HG03060 (cell line): ENCODE measurements around the gene EEF2K.
"Not testable (repeated sequence)": the region's sequence is repeated elsewhere in the genome, so short reads cannot be mapped to it uniquely, and the experiment has no call there.

Source experiments
- ATAC-seq: cut with Tn5 transposase; IDR thresholded peaks from one replicate; pipeline ENCODE4 v1.9.1; 2021; ENCODE audit warnings: low read depth, moderate number of reproducible peaks; ENCODE audit not compliant: unreplicated experiment

Gene EEF2K

DNA sequence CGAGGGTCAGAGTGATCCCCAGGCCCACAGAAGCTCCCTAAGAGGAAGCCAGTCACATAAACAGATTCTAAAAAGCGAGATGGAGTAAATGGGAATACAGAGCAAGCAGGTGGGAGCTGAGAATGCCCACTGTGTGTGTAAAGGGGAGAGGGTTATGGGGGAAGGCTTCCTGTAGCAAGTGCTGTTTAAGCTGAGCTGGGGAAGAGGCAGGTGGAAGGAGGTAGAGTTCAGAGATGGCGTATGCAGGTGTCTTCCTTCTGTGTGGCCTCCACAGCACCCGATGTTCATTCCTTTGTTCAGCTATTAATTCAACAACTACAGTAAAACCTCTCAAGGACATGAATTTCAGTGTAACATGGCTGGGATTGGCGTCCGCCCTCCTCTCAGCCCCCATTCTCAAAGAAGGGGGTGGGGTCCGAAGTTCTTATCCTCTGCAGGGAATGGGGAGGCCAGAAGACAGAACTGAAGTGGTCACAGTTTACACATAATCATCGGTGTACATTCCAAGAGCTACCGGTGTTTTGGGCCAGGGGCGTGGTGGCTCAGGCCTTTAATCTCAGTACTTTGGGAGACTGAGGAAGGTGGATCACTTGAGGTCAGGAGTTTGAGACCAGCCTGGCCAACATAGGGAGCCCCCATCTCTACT is 1.8 kb downstream of the EEF2K start:
- ATAC-seq: no peak

- ATAC-seq: no peak
Measured at GRCh38 chr16:22210285-22210684, 4.2 kb downstream of the EEF2K start.

DNA sequence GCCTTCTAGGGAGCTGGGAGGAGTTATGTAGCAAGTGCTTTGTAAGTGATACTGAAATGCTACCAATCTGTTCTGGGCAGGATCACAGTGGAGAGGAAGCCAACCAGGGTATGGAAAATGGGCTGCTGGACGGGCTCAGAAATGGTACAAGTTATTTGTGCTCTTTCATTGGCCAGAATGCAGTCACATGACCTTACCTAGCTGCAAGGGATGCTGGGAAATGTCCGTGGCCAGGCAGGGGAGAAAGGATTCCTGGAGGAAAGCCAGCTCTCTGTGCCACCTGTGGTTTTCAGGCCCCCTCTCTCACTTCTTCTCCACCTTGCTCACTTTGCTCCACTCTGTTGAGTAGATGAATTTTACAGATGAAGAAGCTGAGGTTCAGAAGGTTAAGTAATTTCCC is 4.8 kb downstream of the EEF2K start:
- ATAC-seq: no peak

GRCh38 chr16:22213236-22213635 is 7.2 kb downstream of the EEF2K start:
- no peak for ATAC-seq

DNA sequence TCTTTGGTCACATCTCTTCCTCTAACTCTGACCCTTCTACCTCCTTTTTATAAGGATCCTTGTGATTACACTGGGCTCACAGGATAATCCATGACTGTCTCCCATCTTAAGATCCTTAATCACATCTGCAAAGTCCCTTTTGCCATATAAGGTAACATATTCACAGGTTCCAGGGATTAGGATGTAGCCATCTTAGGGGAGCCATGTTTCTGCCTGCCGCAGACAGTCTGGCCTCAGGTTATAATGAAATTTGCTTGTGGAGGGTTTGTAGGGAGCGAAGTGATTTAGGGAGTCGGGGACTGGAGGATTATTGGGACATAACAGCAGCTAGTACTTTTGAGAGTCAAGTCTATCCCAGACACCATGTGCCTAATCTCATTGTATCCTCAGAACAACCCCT is 7.7 kb downstream of the EEF2K start:
- no peak for ATAC-seq

DNA sequence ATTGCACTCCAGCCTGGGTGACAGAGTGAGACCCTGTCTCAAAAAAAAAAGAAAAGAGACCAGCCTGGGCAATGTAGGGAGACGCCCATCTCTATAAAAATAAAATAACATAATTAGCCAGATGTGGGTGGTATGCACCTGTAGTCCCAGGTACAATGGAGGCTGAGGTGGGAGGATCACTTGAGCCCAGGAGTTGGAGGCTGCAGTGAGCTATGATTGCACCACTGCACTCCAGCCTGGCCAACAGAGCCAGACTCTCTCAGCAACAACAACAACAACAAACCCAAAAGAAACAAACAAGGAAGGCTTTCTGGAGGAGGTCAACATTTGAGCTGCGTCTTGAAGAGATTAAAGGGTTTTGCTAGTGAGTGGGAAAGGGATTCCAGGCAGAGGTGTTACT is 8.3 kb downstream of the EEF2K start:
- ATAC-seq: no peak

DNA sequence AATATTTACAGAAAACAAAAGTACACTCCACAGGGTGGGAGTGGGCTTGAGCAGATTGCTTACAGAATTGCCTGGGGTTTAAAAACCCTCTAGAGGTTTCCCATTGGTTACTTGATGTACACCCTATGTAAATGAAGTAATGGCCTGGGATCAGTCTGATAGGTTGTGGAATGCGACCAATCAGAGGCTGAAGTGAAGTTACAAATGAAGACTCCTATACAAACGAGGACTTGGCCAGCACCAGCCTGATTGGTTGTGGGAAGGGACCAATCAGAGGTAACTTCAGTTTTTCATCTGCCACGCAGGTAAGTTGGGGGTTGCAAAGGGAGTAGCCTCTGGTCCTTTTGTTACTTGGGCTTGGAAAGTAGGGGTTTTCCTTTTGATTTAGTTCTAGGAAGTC is 8.8 kb downstream of the EEF2K start:
- ATAC-seq: no peak

- no peak for ATAC-seq
Measured at GRCh38 chr16:22216191-22216831, 10.2 kb downstream of the EEF2K start.

DNA sequence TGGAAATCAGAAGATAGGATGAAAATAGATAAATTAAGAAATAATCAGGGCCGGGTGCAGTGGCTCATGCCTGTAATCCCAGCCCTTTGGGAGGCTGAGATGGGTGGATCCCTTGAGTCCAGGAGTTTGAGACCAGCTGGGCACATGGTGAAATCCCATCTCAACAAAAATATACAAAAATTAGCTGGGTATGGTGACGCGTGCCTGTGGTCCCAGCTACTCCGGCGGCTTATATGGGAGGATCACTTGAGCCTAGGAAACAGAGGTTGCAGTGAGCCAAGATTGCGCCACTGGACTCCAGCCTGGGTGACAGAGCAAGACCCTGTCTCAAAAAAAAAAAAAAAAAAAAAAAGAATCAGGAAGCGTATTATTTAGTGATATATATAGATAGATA is 10.8 kb downstream of the EEF2K start:
- ATAC-seq: not testable (repeated sequence)

DNA sequence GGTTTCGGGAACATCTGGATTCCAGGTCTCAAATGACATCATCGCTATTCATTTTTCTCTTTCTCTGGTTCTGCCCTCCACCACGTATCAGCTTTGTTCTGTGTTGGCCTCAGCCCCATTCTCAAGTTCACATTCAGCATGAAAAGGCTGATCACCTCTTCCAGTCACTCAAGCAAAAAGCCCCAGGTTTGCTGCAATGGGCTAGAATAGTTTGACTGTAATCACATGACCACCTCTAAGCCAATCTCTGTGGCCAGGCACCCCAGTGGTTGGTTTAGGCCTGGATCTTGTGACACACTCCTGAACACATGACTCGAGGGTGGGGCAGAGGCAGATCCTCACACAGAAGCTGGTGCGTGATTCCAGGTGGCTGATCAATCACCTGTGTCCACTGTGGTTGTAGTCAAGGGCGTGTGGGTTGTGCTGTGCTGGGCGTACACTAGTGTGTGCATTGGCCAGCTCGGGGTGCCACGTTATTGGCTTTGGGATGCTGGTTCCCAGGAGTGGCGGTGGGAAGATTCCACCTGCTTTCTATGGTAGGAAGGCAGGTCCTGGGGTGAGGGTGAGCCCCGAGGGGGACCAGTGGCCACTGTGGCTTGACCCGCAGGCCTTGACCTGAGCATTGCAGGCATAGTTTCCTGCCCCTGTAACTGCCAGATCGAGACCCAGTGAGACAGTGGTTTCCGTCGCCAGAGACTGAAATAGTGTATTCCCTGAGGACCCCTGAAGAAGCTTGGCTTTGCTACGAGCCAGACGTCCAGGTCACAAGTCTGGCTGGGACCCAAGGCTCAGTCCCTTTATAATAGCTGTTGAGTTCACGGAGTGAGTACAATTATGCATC is 12.0 kb downstream of the EEF2K start:
- peak; percentile 68 for ATAC-seq

GRCh38 chr16:22219389-22220068 is 13.5 kb downstream of the EEF2K start:
- no peak for ATAC-seq

- ATAC-seq: no peak
Measured at GRCh38 chr16:22220069-22220440, 14.0 kb downstream of the EEF2K start.

- ATAC-seq: no peak
Measured at GRCh38 chr16:22220714-22221113, 14.6 kb downstream of the EEF2K start.

DNA sequence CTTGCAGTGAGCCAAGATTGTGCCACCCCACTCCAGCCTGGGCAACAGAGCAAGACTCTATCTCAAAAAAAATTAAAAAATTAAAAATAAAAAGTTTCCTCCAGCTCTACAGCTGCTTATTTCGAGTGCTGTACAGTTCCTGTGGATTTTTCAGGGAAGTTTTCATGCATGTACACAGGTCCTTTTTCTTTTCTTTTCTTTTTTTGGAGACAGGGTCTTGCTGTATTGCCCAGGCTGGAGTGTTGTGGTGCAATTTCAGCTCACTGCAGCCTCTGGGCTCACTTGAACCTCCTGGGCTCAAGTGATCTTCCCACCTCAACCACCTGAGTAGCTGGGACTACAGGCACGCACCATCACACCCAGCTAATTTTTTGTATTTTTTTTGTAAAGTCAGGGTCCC is 15.9 kb downstream of the EEF2K start:
- no peak for ATAC-seq

- ATAC-seq: no peak
Measured at GRCh38 chr16:22222998-22223397, 16.9 kb downstream of the EEF2K start.

DNA sequence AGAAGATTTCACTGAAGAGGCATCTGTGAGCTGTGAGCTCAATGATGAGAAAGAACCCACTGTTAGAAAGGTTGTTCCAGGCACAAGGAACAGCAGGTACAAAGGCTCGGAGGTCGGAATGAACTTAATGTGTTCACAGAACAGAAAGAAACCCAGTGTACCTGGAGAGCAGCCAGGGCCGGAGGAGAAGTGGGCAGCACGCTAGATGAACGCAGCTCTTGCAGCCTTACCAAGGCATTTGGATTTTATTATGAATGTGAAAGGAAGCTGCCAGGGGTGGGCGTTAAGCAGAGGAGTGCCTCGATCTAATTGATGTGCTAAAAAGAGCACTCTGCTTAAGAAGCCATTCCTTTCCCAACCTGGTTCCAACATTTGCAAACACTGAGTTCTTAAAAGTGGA is 19.0 kb downstream of the EEF2K start:
- ATAC-seq: no peak

- no peak for ATAC-seq
Measured at GRCh38 chr16:22229889-22230288, 23.8 kb downstream of the EEF2K start.

DNA sequence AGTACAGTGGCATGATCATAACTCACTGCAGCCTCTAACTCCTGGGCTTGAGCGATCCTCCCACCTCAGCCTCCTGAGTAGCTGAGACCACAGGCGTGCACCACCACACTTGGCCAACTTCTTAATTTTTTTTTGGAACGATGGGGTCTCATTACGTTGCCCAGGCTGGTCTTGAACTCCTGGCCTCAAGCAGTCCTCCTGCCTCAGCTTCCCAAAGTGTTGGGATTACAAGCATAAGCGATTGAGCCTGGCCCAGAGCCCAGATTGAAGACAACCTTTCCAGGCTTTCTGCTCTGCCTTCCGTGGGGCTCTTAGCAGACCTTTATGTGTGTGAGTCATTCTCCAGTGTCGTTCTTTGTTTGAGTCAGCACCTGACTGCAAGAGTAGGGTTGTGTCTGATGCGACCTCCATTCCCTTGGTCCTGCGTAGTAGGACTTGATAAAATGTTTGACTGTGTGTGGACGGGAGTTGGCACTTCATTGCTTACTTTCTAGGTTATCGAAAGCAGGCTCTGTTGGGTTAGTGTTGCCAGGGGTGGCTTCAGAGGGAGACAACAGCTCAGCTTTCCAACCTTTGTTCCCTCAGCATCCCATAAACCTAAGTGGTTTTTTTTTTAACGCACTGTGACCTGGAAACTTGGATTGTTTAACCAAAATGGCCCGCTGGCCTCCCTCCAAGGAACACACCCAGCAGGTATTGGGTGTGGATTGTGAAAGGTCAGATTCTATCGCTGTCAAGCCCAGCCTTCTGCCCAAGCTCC is 26.4 kb downstream of the EEF2K start:
- no peak for ATAC-seq

DNA sequence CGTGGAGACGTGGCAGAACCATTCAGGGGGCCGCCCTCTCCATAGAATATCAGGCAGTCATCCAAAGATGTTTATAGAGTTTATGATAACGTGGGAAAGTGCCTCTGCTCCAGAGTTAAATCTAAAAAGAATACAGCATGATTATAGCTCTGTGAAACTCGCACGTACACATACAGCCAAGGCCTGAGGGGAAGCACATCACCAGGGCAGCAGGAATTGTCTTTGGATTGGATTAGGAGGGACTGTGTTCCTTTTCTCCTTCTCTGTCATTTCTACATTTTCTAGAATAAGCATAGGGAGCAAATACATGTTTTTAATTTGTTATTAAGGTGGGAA is 26.9 kb downstream of the EEF2K start:
- no peak for ATAC-seq

DNA sequence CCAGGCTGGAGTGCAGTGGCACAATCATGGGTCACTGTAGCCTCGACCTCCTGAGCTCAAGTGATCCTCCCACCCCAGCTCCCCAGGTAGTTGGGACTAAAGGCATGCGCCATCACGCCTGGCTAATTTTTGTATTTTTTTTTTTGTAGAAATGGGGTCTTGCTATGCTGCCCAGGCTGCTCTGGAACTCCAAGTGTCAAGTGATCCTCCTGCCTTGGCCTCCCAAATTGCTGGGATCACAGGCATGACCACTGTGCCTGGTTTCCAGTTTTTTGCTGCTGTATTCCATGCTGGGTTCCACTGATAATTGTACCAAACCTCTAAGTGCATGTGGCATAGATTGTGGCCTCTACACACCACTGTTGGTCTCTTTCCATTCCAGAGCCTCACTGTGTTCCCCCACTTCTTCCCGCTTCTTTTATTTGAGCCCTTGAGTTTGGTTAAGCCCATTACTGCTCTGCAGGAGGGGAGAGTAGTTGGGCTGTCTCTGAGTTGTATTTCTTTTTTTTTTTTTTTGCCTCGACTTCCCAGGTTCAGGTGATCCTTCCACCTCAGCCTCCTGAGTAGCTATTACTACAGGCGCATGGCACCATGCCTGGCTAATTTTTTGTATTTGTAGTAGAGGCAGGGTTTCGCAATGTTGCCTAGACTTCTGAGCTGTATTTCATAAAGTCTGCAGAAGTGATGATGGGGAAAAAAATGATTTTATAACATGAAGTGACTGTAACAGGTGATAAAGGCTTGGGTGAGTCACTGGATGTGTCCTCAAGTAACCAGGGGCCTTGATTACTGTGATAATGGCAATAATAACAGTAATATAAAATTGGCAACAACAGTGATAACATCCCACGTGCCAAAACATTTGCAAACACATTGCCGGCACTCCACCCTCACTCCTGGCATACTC is 30.0 kb downstream of the EEF2K start:
- ATAC-seq: no peak
